Uterus (tissue), 2 donors: Measurements from ENCODE around the gene PAPPA2.

Experiments used
- CTCF ChIP-seq, 4 experiments: fragments of 200-600 bp in 2 of 4; fragments of 450-650 bp in 2 of 4; sonication (generic) in 2 of 4; IDR thresholded peaks; one replicate each; pipeline ENCODE4 v1.5.1; 2016 to 2019; ENCODE audit warnings: antibody characterized with exemption in 4 of 4, mild to moderate bottlenecking in 2 of 4, moderate library complexity in 1 of 4
- POLR2A ChIP-seq, 2 donors: fragments of 450-650 bp; IDR thresholded peaks; one replicate each; pipeline ENCODE4 v1.6.1; 2016; ENCODE audit warnings: antibody characterized with exemption in 2 of 2, mild to moderate bottlenecking in 1 of 2, moderate library complexity in 1 of 2

- no peak for TF ChIP-seq CTCF (IDR thresholded peaks at IDR 0.05)
- no peak for TF ChIP-seq POLR2A (IDR thresholded peaks at IDR 0.05)
Measured at GRCh38 chr1:176541663-176542062, 78.7 kb downstream of the PAPPA2 start.
